K562 (cell line): ENCODE measurements around the gene NUBPL. TPM values are rescaled to one million over a fixed set of nuclear protein-coding genes. Genes with fewer than 3 reads are reported as not detected.

Experiments
- ATAC-seq: fragments of 200-7000 bp; cut with Tn5 transposase; 3 replicates; pipeline ENCODE4 v1.9.1; 2020; ENCODE audit warnings: moderate library complexity
- BruUV-seq: library from RNA; stranded (reverse); fragments of 400-500 nt; replicated peaks from 2 replicates; lab custom pipeline; 2021; lab: Mats Ljungman, UMichigan
- CTCF ChIA-PET: fragments of 300-600 bp; formaldehyde crosslinking; extraction: SDS; loops from one replicate; lab custom pipeline; 2021; ENCODE audit warnings: low intra/inter-chr PET ratio; lab: Yijun Ruan, JAX
- POLR2A ChIA-PET: fragments of 300-600, 350-650 bp; sonication (Branson Sonifier 250); formaldehyde crosslinking; extraction: SDS; loops from one replicate; lab custom pipeline; 2021; ENCODE audit warnings: antibody characterized with exemption, inconsistent platforms; lab: Yijun Ruan, JAX
- DNase-seq, 4 experiments: peaks; one replicate each; pipeline versions ENCODE4 v3.0.0 to v3.0.0-alpha.2; 2011 to 2018; ENCODE audit warnings: low spot score in 3 of 4, mixed read lengths in 3 of 4; ENCODE audit errors: extremely low read depth in 1 of 4
- FAIRE-seq: peaks from 2 replicates; lab custom pipeline; 2011; peaks lifted over from hg19 to GRCh38; lab: Jason Lieb, UNC
- H2AFZ ChIP-seq: 2 replicates; pipeline ENCODE4 v1.6.0; 2011; ENCODE audit warnings: low read depth, low read length, control low read depth, inconsistent platforms
- H3K27ac ChIP-seq: fragments of 200-600 bp; 3 replicates; pipeline ENCODE4 v1.8.0; 2011; ENCODE audit warnings: low read depth, mild to moderate bottlenecking, control low read depth, inconsistent platforms, low read length, moderate library complexity, mixed read lengths; ENCODE audit errors: extremely low read depth
- H3K27me3 ChIP-seq, 2 experiments: fragments of 300-600 bp in 1 of 2; 2 replicates in 1 of 2; 3 replicates in 1 of 2; pipeline versions ENCODE4 v1.6.0 to v1.8.0; 2011; ENCODE audit warnings: inconsistent platforms in 2 of 2, low read length in 2 of 2, mild to moderate bottlenecking in 1 of 2, mixed read lengths in 1 of 2, moderate library complexity in 1 of 2; ENCODE audit not compliant: control insufficient read depth in 2 of 2, insufficient read depth in 2 of 2
- H3K36me3 ChIP-seq: fragments of 300-600 bp; 3 replicates; pipeline ENCODE4 v1.8.0; 2011; ENCODE audit warnings: mild to moderate bottlenecking, low read length, inconsistent platforms; ENCODE audit not compliant: control insufficient read depth, insufficient read depth
- H3K4me1 ChIP-seq, 2 experiments: fragments of 200-600 bp in 1 of 2; replicated peaks in 1 of 2; 2 replicates in 1 of 2; 3 replicates in 1 of 2; pipeline versions ENCODE4 v1.5.1 to v1.8.0; 2011; ENCODE audit warnings: inconsistent platforms in 2 of 2, low read length in 2 of 2, mild to moderate bottlenecking in 1 of 2, mixed read lengths in 1 of 2, moderate library complexity in 1 of 2; ENCODE audit not compliant: control insufficient read depth in 2 of 2, insufficient read depth in 2 of 2
- H3K4me2 ChIP-seq: 2 replicates; pipeline ENCODE4 v1.6.1; 2011; ENCODE audit warnings: low read length, control low read depth, inconsistent platforms, mixed read lengths; ENCODE audit not compliant: insufficient read depth
- H3K4me3 ChIP-seq: fragments of 200-600 bp; sonication (generic), shearing (Covaris generic); 2 replicates; pipeline ENCODE4 v1.5.1; 2016; ENCODE audit warnings: control low read depth, inconsistent platforms
- H3K79me2 ChIP-seq: fragments of 200-600 bp; 3 replicates; pipeline ENCODE4 v1.8.0; 2011; ENCODE audit warnings: low read length, inconsistent platforms; ENCODE audit not compliant: control insufficient read depth, insufficient read depth
- H3K9ac ChIP-seq, 2 experiments: 2 replicates each; pipeline versions ENCODE4 v1.6.0 to v1.6.1; 2011; ENCODE audit warnings: low read depth in 2 of 2, low read length in 2 of 2, control low read depth in 1 of 2, inconsistent platforms in 1 of 2, mild to moderate bottlenecking in 1 of 2, mixed read lengths in 1 of 2; ENCODE audit not compliant: insufficient read depth in 1 of 2
- H3K9me1 ChIP-seq: one replicate; pipeline ENCODE4 v1.6.0; 2011; ENCODE audit warnings: inconsistent platforms, mild to moderate bottlenecking, low read length, moderate library complexity; ENCODE audit not compliant: control insufficient read depth, insufficient read depth
- H3K9me3 ChIP-seq: replicated peaks from 2 replicates; pipeline ENCODE4 v1.5.1; 2011; ENCODE audit warnings: low read depth, low read length, inconsistent platforms; ENCODE audit not compliant: control insufficient read depth, insufficient read depth
- H4K20me1 ChIP-seq: replicated peaks from 2 replicates; pipeline ENCODE4 v1.6.1; 2011; ENCODE audit warnings: low read length, inconsistent platforms, mixed read lengths; ENCODE audit not compliant: control insufficient read depth, insufficient read depth
- CEBPB ChIP-seq: fragments of 450-650 bp; IDR thresholded peaks from 2 replicates; pipeline ENCODE4 v1.6.1; 2016; ENCODE audit warnings: missing genetic modification characterization, missing compliant biosample characterization
- DACH1 ChIP-seq: fragments of 450-650 bp; IDR thresholded peaks from 2 replicates; pipeline ENCODE4 v1.6.1; 2018; ENCODE audit not compliant: partially characterized antibody
- RFX5 ChIP-seq: IDR thresholded peaks from 2 replicates; pipeline ENCODE4 v1.6.1; 2011; ENCODE audit warnings: low read depth, mild to moderate bottlenecking, improper control_type of control experiment, low read length
- SRF ChIP-seq, 2 experiments: fragments of 250-450, 450-650 bp in 1 of 2; sonication (Bioruptor Pico) in 1 of 2; sonication (generic) in 1 of 2; formaldehyde crosslinking; IDR thresholded peaks; 2 replicates each; pipeline versions ENCODE4 v1.5.0 to v1.5.1; 2020 to 2022; ENCODE audit warnings: mild to moderate bottlenecking in 1 of 2, missing genetic modification reagents in 1 of 2
- ZNF121 ChIP-seq: sonication (generic); formaldehyde crosslinking; conservative IDR thresholded peaks from 2 replicates; pipeline ENCODE4 v1.8.0; 2022; ENCODE audit warnings: missing genetic modification reagents
- ZNF586 ChIP-seq: fragments of 450-650 bp; formaldehyde crosslinking; conservative IDR thresholded peaks from 2 replicates; pipeline ENCODE4 v1.4.0; 2020; ENCODE audit warnings: mild to moderate bottlenecking, moderate library complexity
- WGBS: fragments of 100-300 bp; shearing (Covaris generic); methylation state at CpG from one replicate; pipeline ENCODE4 v1.1.6; 2016; ENCODE audit warnings: low coverage, mixed read lengths; ENCODE audit not compliant: insufficient coverage; ENCODE audit errors: missing lambda C conversion rate; 5-methylcytosine and 5-hydroxymethylcytosine counted together
- in situ Hi-C: fragments of 300-500 bp; cut with MboI; formaldehyde crosslinking; loops from 4 replicates; pipeline ENCODE4 v1.15.0; 2018; ENCODE audit warnings: inconsistent platforms, mixed read lengths
- intact Hi-C: fragments of 100-400 bp; cut with micrococcal nuclease; formaldehyde crosslinking; loops from 2 replicates; pipeline ENCODE4 v1.14.2; 2022
- polyA plus RNA-seq, 8 experiments: library from polyadenylated mRNA; depleted of rRNA in 4 of 8; stranded (reverse) in 5 of 8; unstranded in 3 of 8; fragments of >200 nt; fragmentation: Nextera tagmentation in 2 of 8; fragmentation: Illumina TruSeq in 1 of 8; extraction: Ambion mirVana in 2 of 8; extraction: Trizol in 1 of 8; gene quantifications; 2 replicates each; pipeline versions ENCODE4 v1.2.1 to v1.2.3, GENCODE V29; 2011 to 2014; ENCODE audit warnings: inconsistent platforms in 1 of 8, missing spikeins in 1 of 8
- total RNA-seq, 7 experiments: library from RNA; depleted of rRNA in 6 of 7; stranded (reverse); fragments of >200 nt in 6 of 7; fragmentation: Illumina TruSeq in 2 of 7; extraction: Trizol in 2 of 7; gene quantifications; 2 replicates each; pipeline versions ENCODE4 v1.2.1 to v1.2.3, GENCODE V29; 2011 to 2021; ENCODE audit warnings: low replicate concordance in 1 of 7

Gene NUBPL
- total and polyA plus RNA-seq, 9 of the 15 experiments (the other 6 are each of a cell fraction or from before 2014, with no cell fraction given): 3.2 to 8.7 (median 6.1) TPM

DNA sequence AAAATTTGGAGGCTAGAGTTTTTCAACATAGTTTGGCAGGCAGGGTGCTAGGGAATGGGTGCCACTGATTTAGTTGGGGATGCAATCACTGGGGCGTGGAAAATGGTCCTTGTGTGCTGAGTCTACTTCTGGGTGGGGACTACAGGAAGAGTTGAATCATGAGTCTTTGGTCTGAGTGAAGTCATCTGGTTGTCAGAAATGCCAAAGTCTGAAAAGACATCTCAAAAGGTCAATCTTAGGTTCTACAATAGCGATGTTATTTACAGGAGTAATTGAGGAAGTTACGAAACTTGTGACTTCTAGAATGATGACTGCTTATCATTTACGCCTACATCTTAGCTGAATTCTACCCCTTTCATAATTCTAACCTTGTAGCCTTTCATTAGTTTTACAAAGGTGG is 209.1 kb downstream of the NUBPL start:
- Histone ChIP-seq H3K36me3 (no peaks in the 10 kb centered on the region), H2AFZ (no peak overlapping the region), H3K79me2 (no peaks in the 10 kb centered on the region), H3K4me2 (no peak overlapping the region), H3K27me3 (no peaks in the 10 kb centered on the region), H3K27ac (no peak overlapping the region), H3K9me1 (no peaks in the 10 kb centered on the region), H3K9ac (no peak overlapping the region), H4K20me1 (no peaks in the 10 kb centered on the region), H3K9me3 (no peaks in the 10 kb centered on the region), H3K4me1 (no peaks in the 10 kb centered on the region), H3K4me3 (no peak overlapping the region)
- ChIA-PET POLR2A (no interaction called here), CTCF (no interaction called here)
- FAIRE-seq: no peak
- intact Hi-C loops (no loop called here), in situ Hi-C loops (no loop called here)
- no TSS peak for BruUV-seq
- TF ChIP-seq CEBPB (tag) (0 out of 2 replicates have a peak, but pooled peaks have one; percentile 20), RFX5 (no peak)
- DNase-seq: no peak
- 14% methylated on average over 4 of the region's 4 CpGs for WGBS
- no peak for ATAC-seq

DNA sequence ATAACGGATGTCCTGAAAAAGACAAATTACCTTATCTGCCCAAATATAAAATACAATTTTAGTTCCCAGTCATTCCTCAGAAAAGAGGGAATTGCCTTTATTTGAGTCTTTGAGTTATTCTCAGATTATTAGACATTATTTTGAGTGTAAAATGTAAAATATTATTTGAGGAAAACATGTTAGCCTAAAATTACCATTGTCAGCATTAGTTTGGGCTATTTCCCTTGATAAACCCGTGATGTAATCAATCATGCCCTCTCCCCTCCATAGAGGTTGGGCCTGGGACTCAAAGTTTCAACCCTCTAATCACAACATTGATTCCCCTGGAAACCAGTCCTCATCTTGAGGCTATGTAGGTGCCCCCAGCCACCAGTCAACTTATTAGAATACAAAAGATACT is 213.4 kb downstream of the NUBPL start:
- BruUV-seq: no TSS peak
- Histone ChIP-seq H3K36me3 (no peaks in the 10 kb centered on the region), H3K27me3 (no peaks in the 10 kb centered on the region), H3K27ac (no peak overlapping the region), H3K9me3 (no peaks in the 10 kb centered on the region), H3K4me1 (no peaks in the 10 kb centered on the region), H3K9ac (no peak overlapping the region), H4K20me1 (no peaks in the 10 kb centered on the region), H3K79me2 (no peaks in the 10 kb centered on the region), H3K4me2 (no peak overlapping the region), H3K4me3 (no peak overlapping the region), H3K9me1 (no peaks in the 10 kb centered on the region), H2AFZ (no peak overlapping the region)
- ChIA-PET CTCF (no interaction called here), POLR2A (no interaction called here)
- intact Hi-C loops: no loop called here
- DNase-seq (no peak), ATAC-seq (no peak), FAIRE-seq (no peak)
- in situ Hi-C loops: no loop called here
- WGBS: 0% methylated on average over 2 of the region's 2 CpGs
- TF ChIP-seq SRF (CRISPR knock-in tag; IDR thresholded peaks at IDR 0.05) (no peak), ZNF586 (CRISPR knock-in tag) (no peak), ZNF121 (CRISPR knock-in tag) (no peak), DACH1 (no peak)
